ENCODE results near the gene EPAS1.
A peak's percentile ranks its signal among the peaks of the same experiment; 100 is the strongest.

Gene EPAS1

DNA sequence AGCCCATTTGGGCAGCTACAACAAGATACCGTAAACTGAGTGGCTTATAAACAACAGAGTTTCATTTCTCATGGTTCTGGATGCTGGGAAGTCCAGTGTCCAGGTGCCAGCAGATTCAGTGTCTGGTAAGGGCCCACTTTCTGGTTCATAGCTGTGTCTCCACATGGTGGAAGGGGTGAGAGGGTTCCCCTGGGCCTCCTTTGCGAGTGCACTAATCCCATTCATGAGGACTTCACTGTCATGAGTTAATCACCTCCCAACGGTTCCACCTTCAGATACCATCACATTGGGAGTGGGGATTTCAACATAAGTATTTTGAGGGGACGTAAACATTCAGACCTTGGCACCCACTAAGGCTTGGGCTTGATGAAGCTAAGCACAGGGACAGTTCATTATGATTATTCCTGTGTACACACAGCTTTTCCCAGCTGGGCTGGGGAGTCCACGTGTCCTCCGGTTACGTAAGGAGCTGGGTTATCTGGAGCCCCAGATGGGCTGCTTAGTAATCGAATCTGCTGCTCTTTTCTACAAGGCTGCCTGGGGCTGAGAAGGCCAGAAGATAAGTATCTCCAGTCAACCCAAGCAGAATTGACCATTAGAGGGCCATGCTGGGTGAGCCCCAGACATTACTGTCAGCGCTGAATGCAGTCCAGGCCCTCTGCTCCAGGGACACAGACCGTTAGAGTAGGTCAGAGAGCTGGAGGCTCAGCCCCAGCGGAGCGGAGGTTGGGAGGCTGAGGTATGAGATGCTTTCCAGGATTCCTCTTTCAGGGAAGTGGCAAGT lies 42.7 kb downstream of the EPAS1 start:
- DNase-seq (ENCODE audit: low read depth in 2 of 2) = no peak

DNA sequence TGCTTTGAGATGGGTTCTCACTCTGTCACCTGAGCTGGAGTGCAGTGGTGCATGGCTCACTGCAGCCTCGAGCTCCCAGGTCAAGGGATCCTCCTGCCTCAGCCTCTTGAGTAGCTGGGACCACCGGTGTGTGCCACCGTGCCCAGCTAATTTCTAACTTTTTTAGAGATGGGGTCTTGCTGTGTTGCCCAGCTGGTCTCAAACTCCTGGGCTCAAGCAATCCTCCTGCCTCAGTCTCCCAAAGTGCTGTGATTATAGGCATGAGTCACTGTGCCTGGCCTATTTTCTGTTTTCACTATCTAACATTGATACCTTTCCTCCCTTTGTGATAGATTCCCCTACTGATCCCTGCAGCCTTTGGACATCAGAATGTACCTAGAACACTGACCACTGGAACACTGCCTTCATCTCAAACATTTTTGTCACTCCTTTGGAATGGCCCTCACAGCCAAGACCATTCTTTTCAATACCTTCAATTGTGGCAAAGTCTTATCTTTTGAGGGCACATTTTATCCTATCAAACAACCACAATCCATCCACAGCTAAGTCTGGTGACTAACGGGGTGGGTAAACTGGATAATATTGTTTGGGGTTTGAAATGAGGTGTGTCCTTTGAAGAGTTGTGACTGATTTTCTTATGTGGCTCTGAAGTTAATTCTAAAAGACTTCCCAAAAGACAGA lies 43.7 kb downstream of the EPAS1 start:
- no peak for DNase-seq (ENCODE audit: low read depth in 2 of 2)

DNA sequence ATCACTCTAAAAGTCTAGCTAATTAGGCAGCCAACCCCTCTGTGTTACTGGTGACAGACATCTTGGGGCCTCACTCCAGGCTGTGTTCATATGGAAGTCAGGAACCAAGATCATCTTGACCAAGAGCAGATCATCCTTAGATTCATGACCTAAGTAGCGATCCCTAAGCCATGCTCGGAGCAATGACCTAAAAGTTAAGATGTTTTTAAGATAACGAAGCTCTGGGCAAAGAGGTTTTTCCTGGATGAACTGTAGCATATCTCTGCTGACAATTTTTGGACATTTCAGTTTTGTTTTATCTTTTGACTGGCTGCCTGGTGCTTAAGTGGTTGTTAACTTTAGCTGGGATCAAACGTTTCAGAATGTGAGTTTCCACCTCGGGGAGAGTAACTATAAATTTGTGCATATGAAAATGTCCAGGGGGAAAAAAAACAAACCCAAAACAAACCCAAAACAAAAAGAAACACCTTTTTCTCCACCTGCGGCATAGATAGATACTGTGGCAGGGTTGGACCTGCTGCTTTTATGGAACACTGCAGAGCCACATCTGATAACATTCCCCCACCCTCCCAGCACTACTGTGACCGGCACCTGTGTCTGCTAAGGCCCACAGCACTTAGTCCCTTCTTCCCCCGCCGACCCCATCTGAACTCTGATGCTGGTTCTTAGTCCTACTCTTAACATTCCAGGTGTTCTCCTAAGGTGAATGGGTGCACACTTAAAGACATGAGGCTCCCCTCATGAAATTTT lies 45.5 kb downstream of the EPAS1 start:
- no peak for DNase-seq (ENCODE audit: low read depth in 2 of 2)

DNA sequence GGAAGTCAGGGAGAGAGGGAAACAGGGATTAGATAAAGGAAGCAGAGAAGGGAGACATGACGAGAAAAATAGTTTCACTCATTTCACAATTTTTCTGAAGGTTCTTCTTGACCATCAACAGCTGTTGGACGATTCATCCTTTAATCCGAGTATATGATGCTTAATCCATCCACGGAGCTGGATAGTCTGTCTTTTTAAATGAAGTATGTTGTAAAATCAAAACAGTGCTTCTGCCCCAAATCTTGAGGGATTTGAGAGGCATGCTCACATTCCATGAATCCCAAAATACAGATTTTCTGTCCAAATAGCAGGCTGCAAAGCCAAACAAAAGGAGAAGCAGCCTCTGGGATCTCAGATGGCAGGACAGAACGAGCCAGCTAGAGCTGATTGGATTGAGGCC lies 47.5 kb downstream of the EPAS1 start:
- DNase-seq (ENCODE audit: low read depth in 2 of 2) = no peak

DNA sequence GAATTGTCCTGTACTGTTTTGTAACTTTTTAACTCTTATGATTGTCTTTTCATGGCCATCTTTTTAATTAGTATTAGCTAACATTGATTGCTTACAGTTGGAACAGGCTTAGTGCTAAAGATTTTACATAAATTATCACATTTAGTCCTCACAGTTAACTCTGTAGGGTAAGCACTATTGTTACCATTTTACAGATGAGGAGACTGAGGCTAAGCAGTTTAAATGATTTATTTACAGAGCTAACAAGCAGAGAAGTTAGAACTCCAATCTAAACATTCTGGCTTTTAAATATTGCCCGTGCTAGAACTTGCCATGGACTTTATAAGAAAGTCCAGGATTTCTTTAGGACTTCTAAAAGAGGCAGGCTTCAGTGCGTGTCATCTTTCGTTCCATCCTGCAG lies 48.6 kb downstream of the EPAS1 start:
- no peak for DNase-seq (ENCODE audit: low read depth in 2 of 2)

DNA sequence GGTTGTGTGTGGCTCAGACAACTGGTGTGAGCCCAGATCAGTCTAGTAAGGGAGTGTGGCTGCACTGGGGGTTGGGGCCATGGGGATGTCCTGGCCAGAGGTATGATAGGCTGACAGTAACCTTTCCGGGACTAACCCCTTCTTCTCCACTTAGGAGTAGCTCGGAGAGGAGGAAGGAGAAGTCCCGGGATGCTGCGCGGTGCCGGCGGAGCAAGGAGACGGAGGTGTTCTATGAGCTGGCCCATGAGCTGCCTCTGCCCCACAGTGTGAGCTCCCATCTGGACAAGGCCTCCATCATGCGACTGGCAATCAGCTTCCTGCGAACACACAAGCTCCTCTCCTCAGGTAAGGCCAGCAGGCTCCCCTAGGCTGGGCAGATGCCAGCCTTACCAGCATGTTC lies 49.5 kb downstream of the EPAS1 start:
- no peak for DNase-seq (ENCODE audit: low read depth in 2 of 2)

DNA sequence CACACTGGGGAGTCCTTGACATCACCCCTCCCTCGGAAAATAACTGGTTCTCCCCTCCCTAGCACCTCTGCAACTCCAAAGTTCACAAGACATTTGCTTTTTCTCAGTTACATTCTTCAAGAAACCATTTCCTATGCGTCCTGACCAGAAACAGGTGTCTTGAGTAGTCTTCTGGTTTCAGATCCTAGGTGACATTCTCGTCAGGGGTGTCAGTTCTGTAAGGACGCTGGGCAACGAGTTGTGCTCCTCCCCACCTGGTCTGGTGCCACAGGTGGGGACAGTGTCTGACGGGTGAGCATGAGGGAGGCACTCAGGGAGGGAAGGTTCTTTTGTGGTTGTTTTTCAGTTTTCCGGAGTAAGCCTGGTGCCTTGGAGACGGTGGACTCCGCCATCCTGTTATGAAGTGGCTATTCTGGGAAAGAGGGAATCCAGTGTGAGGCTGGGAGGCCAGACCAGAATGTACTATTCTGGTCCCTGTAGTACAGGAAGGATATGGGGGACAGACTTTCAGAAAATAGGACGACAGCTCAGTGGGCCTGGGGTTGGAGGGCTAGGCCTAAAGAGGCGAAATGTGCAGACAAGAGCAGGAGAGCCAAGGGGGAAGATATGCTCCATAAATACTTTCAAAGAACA lies 50.6 kb downstream of the EPAS1 start:
- no peak for DNase-seq (ENCODE audit: low read depth in 2 of 2)

DNA sequence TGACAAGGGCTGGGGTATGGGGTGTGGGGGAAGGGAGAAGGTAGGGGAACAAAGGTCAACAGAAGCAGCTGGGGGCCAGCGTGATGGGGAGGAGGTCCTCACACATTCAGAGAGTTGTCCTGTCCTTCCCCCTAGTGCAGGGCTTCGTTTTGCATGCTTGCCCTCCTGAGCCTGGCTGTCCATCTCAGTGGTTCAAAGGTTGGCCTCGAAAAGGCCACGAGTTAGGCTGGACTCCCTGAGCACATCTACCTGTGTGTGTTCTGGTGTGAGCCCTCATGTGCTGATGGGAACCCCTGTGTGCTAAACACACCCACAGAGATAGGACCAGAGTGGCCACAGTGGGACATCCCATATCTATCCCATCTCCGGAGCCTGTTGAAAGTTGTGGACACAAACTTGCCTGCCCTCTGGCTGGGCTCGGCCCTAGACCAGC lies 51.9 kb downstream of the EPAS1 start:
- no peak for DNase-seq (ENCODE audit: low read depth in 2 of 2)

DNA sequence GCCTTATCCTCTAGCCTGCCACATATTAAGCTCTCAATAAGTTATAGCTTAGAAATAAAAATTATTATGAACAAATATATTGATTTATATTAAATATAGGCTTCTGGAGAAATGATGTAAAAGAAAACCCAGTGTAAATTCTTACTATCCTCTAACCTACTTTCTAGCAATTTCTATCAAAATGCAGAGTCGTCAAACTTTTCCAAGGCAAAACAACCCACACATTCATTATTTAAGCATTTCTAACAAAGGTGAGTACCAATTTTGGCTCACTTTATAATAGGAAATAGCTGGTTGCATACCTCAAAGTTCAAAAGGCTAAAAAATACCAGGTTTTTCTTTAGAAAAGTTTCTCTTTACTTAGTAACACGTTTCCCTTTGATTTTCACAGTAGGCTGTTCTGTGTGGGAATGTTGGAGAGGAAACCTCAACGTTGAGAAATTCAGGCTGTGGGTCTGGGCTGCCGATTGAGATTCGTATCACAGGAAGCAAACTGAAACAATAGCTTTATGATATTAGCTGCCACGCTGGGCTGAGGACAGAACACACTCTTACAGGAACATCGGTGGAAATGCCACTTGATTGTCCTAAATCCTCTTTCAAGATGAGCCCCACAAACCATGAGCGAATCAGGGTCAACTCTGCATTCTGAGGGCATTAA lies 53.0 kb downstream of the EPAS1 start:
- DNase-seq (ENCODE audit: low read depth in 2 of 2) = no peak

DNA sequence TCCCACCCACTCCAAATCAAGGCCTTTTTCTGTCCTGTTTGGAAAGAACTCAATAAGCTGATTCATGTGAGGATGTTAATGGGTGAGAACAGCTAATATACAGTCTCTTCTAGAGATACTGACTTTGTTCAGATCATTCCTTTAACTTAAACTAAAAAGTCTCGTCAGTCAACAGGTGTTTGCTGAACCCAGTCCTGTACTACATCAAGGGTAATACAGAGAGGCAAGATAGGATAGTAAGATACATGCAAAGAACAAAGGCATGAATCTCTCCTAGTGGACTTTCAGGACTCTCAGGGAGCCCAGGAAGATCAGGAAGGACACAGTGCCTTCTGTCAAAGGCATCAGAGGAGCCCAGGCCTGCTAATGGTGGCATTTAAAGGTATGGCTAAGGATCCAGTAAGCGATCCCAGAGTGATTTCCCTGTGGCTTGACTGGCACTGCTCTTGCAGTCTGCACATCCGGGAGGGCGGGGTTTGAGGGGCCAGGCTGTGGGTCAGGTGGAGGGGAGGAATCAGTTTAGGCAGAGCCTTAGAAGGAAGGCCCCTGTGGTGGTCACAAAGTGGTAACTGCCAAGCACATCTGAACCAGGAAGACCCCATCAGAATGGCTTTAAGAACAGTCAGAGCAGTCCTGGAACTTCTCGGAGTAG lies 54.0 kb downstream of the EPAS1 start:
- DNase-seq (ENCODE audit: low read depth in 2 of 2) = no peak

DNA sequence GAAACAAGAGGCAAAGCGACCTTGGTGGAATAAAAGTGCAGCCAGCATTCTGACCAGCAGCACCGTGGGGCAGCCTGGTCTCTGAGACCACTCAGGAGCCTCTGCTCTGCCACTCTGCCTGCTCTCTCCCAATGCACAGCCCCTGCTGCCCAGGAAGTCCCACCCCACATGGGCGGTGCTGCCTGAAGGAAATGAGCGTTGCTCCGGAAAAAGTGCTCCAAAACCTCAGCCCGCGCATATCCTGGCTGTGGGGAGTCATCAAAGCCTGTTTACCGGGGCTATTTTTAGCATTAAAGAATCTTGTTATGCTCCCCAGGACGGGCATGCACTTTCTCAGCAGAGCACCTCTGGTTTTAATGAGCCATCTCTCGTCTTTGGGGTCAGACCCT lies 54.5 kb downstream of the EPAS1 start:
- DNase-seq (ENCODE audit: low read depth in 2 of 2) = peak; percentile 11 to 19

DNA sequence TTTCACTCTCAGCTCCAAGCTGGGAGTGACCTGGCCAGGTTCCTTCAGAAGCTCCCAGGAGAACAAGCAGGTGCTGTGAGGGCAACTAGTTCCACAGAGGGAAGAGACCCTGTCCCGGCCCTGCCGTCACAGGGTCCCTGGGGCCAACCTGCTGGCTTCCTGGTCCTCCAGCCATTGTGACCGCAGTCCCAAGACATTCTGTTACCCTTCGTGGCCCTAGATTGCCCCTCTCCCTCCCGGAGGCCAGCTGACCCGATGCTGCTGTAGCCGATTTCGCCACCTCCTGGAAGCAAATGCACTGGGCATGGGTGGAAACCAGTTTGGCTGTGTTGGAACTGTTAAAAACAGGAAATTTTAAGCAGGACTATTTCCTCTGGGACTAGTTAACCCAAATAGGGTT lies 55.4 kb downstream of the EPAS1 start:
- no peak for DNase-seq (ENCODE audit: low read depth in 2 of 2)

DNA sequence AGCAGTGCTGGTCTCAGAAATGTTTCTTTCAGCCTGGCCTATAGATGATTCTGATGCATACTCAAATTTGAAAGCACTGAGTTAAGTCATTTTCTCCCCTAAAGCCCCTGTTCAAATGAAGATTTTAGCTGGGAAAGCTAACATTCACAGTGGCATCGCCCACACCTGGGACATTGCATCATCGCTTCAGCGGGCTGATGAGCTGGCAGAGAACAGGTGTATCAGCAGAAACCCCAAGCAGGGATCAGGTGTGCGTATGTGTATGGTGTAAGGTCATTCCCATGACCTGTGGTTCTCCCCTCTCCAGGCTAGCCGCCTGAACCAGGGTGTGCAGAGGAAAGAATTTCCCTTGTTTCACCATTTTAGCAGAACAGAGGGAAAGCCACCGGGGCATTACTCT lies 56.3 kb downstream of the EPAS1 start:
- DNase-seq (ENCODE audit: low read depth in 2 of 2) = no peak

DNA sequence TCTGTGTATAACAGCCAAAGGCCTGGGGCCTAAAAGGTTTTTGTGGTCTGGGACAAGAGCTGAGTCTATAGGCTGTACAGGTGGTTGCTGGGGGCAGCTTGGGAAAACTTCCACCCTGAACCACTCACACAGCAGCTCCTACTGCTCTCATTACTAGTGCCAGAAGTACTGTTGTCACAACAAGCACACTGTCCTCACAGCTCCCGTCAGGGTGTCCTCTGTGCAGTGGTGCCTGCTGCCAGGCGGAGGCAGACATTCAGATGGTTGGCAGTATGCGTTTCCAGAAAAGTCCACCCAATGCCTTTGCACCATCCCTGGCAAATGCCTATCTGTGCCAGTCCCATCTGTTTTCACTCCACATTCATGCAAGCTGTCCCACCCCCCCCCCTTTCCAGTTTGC lies 58.5 kb downstream of the EPAS1 start:
- no peak for DNase-seq (ENCODE audit: low read depth in 2 of 2)

DNA sequence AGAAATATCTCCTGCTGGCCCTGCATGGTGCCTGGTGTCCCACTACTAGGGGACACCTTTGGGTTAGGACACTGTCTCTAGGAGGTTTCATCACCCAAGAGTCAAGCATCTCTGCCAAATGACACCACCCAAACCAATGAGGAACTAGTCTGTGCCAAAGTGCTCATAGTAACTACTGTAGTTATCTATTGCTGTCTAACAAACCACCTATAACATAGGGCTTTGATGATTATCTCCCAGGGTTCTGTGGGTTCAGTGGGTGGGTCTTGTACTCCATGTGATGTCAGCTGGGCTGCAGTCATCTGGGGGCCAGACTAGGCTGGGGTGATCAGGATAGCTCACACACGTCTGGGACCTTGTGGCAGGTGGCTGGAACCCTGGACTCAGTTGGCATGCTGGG lies 59.8 kb downstream of the EPAS1 start:
- DNase-seq (ENCODE audit: low read depth in 2 of 2) = no peak

DNA sequence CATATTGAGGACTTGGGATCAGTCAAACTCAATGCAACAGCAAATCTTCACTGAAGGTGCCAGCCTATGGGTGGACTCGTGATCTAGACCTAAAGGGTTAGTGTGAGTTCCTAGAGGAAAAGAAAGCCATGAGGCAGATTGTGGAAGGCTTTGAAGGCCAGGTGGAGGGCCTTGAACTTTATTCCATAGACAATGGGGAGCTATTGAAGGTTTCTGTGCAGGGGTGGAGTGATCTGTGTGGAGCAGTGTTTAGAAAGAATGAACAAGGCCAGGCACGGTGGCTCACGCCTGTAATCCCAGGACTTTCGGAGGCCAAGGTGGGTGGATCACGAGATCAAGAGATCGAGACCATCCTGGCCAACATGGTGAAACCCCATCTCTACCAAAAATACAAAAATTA lies 61.5 kb downstream of the EPAS1 start:
- DNase-seq (ENCODE audit: low read depth in 2 of 2) = no peak

DNA sequence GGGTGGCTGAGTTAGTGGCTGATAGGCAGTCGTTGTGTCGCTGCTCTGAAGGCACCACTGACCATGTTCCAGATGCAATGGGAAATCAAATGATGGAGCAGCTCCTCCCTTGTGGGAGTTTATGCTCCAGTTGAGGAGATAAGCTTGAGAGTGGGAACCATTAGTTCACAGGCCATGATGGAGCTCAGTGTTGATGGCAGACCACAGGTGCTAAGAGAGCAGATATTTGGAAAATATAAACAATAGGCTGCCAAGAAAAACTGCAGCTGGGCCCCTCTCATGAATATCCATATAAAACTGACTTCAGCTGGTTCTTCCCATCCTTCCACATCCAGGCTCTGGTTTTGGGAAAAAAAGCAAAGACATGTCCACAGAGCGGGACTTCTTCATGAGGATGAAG lies 63.1 kb downstream of the EPAS1 start:
- DNase-seq (ENCODE audit: low read depth in 2 of 2) = no peak

DNA sequence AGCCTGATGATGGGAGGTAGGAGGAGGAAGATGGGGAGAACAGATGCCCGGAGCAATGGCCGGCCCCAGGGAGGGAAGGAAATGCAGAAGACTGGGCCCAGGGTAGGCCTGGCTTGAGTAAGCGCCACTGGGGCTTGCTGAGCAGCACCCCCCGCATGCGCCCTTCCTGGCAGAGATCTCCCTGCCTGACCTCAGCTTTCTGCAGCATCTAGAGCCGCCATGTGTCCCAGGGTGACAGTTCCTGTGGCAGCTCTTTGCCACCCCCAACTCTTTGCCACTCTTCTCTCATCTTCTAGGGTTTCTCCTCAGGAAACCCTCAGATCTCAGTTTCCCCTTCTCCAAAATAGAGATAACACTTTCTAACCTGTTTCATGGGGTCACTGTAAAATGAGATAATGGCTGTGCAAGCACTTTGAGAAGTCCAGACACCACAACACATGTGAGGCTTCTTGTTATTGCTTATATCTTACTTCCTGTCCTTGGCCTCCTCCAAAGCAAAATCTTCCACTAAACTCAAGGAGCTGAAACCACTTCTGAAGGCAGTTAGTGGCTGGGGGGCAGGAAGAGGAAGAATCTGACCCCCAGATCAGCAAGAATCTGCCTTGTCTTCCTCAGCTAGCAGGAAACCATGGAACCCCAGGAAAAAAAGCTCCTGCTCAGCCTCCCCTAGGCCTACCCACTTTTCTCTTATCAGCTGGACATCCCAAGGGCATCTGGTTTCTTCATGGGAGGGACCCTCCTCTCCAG lies 64.9 kb downstream of the EPAS1 start:
- DNase-seq (ENCODE audit: low read depth in 2 of 2) = no peak

DNA sequence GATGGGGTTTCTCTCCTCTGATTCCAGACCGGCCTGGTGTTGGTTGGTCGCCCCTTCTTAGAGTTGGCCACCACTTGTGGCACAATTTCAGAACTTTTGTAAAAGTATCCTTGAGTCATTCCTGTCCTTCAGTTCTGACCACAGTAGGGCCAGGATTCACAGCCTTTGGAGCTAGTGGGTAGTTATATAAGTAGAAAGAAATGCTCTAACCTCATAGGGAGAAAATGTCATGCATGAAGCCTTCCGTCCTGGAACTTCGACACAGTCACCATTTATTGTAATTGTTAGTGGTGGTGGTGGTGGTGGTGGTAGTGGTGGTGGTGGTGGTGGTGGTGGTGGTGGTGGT lies 65.4 kb downstream of the EPAS1 start:
- no peak for DNase-seq (ENCODE audit: low read depth in 2 of 2)

DNA sequence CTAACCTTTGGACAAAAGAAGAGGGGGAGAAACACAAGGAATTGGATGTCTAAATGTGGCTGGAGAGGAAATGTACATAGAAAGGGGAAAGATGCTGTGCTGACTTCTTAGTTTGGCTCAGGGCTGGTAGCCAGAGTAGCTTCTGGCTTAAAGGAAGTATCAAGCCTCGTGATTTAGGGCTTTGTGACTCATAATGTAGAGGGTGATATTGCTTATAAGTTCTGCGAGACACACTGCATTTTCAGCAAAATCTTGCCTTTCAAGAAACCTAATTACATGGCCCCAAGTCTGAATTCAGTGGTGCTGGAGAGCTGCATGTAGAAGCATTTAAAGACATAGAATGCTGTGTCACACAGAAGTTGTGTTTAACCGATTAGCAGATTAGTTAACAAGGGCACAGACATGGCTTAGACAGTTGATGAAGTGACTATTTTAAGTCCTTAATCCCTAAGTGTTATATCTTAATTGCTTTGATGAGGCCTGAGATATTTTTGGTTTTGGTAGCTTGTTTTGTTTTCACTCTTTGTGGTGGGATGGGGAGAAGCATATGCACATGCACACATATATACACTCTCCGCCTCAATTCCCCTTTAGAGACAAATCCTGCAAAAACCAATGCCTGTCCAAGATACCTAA lies 66.4 kb downstream of the EPAS1 start:
- no peak for DNase-seq (ENCODE audit: low read depth in 2 of 2)
